Stimulated activated CD4-positive, alpha-beta T cell treated with anti-CD3 and anti-CD28 coated beads, TNF-alpha, amount 100 ng/mL, for 48 hours (primary cell): ENCODE data around the gene SPEG.
A peak's percentile ranks its signal among the peaks of the same experiment; 100 is the strongest.

Source experiments
- DNase-seq, 3 donors: peaks; one replicate each; pipeline ENCODE4 v3.0.0-alpha.2; 2020; ENCODE audit warnings: low read depth in 3 of 3

Gene SPEG

DNA sequence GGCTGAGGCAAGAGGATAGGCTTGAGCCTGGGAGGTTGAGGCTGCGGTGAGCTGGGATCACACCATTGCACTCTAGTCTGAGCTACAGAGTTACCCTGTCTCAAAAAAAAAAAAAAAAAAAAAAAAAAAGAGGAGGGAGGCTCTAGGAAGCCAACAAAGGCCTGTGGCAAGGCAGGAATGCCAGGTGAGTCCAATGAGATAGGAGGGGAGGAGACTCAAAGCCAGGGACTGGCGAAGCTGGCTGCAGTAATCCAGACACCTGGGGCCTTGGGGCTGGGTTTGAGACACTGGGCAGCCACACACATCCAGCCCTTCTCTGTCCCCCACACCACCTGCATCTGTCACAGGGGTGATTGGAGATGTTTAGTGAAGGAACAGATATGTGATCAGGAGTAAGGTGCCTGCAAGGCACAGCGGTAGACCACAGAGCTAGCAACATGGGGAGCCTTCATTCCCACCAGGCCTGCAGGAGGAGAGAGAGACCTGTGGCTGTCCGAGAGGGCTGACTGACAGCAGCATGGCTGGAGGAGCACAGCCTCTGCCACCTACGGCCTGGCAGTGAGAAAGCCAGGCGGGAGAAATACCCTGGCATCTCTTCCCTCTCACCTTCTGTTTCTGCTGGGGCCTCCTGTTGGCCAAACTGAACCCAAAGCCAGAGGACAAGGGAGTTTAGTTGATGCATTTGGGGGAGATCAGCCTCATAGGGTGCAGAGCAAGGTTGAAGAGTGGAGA is 99.5 kb downstream of the SPEG start:
- DNase-seq, result no peak

DNA sequence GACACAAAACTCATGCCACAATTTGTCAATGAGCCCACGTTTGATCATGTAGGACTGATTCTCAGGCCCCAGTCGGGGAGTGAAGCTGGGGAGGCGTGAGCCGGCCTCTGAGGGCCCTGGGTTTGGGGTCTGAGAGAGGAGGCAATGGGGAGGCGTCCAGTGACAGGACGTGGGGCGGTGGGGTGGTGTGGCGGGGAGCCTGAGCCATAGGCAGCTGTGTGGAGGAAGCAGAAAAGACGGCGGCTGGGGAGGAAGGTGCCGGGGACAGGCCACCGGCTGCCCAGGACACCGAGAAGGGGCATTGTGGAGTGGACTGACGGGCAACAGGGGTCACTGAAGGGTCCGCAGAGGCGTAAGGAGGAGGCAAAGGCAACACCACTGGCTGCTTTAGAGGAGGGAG is 101.8 kb downstream of the SPEG start:
- no peak for DNase-seq

DNA sequence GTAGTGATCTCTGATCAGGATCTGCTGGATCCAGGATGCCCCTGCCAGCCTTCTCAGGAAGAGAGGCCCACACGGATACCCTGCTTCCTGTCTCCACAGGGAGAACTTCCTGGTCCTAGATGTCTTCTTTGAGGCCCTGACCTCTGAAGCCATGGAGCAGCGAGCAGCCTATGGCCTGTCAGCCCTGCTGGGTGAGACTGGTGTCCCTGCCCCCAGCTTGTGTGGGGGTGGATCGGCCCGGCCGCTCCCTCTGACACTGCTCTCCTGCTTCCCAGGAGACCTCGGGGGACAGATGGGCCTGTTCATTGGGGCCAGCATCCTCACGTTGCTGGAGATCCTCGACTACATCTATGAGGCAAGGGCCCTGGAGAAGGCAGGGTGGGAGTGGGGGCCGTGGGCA is 102.3 kb downstream of the SPEG start:
- no peak for DNase-seq

DNA sequence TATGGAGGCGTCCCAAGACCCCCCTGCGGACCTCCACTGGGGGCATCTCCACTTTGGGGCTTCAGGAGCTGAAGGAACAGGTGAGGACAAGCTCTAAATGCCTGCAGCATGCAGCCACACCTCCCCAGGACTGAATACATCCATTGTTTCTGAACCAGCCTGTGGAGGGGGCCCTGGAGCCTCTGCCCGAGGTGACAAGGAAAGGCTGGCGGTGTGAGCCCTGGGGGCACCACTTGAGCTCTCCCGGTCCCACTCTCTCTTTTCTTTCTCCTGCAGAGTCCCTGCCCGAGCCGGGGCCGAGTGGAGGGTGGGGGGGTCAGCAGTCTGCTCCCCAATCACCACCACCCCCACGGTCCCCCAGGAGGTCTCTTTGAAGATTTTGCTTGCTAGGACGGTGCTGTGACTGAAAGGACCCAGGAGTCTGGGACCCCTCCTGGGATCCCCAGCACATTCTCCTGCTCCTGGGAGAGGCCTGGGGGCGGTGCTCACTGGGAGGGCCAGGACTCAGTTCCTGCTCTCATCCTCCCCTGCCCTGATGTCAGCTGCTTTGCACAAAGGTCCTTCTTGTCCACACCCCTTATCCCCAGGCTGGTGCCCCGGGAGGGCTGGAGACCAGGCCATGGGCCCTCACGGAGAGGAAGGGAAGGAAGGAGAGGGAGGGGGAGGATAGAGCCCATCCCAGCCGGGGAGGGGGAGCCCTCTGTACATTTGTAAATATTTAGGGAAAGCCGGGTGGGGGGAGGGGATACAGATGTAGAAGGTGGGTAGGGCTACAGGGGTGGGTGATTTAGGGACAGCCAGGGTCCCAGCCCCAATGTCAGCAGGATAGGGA is 103.2 kb downstream of the SPEG start:
- DNase-seq, result no peak

DNA sequence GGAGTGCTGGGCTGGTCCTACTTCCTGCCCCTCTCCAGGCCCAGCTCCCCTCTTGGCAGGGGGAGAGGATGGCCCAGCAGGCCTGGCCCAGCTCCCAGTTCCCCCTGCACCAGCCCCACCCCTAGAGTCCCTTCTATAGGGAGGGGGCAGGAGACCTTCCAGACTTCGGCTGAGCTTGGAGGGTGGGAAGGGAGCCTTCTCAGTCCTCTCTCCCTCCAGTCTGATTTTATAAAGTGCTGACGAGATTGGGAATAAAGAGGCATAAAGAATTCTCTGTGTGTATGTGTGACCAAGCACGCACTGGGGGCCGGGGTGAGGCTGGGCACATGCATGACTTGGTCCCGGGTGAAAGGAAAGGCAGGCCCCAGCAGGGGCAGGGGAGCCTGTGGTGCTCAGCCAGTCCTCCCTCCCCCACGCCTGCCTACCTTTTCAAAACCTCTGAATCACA is 103.9 kb downstream of the SPEG start:
- DNase-seq, result no peak

DNA sequence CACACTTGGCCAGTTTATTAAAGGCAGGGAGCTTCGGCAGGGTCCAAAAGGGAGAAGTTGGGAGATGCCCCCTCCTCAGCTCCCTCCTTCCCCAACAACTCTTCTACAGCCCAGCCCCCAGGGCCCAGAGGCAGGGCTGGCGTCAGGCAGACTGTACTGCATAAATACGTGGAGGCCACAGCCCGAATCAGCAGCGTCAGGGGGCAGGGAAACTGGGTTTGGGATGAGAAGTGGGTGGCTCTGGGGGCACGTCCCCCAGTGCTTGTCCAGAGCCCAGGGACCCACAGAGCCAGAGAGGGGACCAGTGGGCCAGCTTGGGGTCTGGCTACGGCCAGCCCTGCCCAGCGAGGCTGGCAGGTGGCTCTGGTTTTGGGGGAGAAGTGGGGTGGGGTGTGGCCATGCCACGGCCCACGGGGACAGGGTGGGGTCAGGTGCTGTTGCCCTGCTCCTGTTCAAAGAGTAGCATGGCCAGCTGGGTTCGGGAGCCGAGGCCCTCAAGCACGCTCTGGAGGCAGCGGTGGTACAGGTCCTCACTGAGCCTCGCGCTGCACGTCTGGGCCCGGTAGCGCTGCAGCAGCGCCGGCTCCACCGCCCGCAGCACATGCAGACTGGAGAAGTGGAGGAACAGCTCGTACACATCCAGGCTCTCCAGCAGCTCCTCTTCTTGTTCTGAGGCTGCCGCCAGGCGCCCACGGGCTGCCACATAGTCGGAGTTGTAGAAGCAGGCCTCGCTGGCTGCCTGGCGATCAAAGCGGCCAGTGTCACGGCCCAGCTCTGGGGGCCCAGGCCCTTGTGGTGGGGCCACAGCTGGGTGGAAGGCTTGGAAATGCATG is 104.5 kb downstream of the SPEG start:
- DNase-seq, result no peak

DNA sequence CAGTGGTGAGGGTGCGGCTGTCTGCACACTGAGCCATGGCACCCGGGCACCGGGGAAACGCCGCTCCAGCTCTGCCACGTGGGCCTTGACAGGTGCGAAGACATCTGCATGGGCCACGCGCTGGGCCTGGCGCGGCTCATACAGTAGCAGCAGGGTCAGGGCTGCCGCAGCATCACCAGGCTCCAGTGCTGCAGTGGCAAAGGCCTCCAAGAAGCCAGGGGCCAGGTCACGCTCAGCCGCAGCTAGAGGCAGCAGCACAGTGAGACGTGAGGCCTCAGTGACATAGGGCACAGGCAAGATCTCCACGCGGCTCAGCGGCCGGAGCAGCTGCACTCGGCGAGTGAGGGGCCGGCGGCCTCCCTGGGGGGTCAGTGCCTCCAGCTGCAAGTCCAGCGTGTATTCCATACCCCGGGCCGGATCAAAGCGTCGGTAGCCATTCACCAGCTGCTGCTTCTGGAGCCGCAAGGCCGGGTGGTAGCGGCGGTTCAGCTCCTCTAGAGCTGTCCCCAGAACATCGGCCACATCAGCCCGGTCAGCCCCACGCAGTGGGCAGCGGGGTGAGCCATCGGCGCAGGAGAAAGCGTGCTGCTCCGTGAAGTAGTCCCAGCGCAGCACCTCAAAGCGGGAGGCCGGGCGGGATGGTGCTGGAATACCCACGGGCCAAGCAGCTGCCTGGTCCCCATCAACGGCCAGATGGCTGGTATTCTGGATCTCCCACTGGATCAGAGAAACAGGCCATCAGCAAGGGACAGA is 105.5 kb downstream of the SPEG start:
- DNase-seq, result no peak

DNA sequence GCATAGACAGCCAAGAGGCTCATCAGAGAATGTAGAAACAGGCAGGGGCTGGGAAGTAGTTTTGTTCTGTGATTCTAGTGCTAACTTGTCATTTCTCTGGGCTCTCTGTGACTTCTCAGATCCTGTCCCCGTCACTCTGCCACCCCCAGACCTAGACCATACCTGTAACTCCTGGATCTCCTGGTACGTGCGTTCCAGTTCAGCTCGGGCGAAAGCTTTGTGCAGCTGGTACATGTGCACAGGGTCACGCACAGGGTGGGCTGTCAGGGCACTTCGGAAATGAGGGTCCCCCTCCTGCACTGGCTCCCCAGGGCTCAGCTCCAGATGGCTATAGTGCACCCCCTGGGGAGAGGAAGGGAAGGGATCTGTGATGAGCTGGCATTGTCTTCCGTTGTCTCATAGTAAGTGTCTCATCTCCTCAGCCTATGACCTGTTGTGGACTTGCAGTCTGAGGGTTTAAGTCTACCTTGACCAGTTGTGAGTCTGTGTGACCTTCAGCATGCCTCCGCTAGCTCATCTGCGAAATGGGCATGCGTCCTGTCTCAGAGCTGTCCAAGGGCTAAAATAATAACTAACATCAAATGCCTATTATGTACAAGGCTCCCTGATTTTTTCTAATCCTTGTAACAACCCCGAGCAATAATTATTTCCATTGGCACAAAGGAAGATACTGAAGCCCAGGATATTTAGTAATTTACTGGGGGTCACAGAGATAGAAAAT is 106.3 kb downstream of the SPEG start:
- no peak for DNase-seq

DNA sequence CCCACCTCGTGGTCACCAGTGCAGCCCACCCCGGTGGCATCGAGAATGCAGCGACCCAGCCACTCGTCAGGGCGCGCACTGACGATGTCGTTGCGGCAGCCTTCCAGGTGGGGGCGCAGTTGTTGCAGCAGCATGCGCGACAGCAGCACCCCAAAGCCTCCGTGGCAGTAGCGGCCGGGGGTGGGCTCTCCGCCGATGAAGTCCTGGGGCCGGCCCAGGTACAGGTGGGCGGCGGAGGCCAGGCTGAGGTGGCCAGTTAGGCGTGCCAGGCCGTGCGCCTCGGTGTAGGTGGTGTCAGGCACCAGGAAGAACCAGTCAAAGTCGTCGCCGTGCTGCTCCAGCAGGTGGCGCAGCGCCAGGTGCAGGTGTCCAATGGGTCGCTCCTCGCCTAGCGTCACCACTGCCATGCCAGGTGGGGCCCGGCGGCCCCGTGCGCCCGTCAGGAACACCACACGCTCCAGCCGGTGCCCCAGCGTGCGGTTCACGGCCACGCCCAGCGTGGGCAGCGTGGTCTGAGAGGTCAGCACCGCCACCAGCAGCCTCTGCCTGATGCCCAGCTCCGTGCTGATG is 107.1 kb downstream of the SPEG start:
- DNase-seq, result peak; percentile 72 to 84 (median 77)

DNA sequence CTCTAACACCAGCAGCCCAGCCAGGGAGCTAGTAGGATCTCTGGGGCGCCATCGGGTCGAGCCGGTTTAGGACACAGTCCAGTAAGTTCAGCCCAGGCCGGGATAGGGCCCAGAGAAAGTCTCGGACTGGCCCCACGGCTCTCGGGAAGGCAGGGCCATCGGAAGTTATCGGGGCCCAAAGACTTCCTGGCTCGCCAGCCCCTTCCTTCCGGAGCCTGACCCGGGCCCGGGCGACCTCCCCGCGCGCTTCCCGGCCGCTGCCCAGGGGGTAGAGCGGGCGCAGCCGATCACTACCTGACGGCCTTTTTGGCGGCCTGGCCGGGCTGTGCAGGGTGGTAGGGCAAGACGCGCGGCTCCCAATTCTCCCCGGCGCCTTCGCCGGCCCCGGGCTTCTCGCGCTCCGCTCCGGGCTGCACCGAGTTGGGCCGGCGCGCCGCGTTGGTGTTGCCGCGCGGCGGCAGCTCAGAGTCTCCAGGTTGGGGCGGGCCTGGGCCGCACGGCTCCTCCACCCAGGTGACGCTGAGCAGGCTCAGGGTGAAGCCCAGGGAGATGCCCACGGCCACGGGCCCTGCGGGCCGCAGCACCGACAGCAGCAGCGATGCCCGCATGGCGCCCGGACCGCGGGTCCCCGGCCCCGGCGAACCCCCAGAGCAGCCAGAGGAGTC is 108.4 kb downstream of the SPEG start:
- DNase-seq, result peak in 1 of 3 donors; percentile 23

DNA sequence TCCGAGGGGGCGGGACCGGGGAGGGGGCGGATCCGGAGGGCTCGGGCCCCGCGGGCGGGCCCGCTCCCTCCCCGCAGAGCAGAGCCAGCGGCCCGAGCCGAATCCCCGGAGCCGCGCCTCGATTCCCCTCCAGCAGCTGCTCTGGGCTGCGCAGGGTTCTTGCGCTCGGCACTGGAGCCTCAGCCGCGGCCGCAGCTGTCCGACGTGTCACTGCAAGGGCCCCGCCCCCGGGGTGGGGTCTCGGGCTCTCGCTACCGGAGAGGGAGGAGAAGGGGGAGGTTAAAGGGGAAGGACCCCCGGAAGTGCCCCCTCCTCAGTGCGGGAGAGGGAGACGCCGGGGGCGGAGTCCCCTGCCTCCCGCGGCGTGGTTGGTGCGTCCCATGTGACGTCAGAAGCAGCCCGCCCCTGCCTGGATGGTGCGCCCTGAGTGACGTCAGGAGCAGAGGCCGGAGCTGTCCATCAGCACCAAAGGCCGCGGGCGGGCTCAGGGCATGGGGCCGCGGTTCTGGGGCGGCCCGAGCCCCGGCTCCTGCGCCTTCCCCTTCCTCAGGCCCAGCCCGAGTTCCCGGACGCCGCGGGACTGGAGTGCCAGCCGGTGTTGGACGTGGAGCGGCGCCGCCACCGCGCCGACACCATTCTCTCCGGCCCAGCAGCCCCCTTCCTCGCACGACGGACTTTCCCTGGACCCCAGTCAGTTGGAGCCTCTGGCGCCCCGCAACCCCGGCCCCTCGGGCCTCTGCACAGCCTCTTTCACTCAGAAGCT is 109.1 kb downstream of the SPEG start, which contains the start of the genes CHPF and TMEM198:
Gene CHPF, minus strand, starts transcription at position 214 of the 763 bp plus-strand sequence. CDS start 271 bp downstream, outside the sequence.
Gene TMEM198, plus strand, starts transcription at position 433 of the 763 bp plus-strand sequence. CDS start 700 bp downstream, outside the sequence.
- peak; percentile 91 to 95 (median 92) for DNase-seq

DNA sequence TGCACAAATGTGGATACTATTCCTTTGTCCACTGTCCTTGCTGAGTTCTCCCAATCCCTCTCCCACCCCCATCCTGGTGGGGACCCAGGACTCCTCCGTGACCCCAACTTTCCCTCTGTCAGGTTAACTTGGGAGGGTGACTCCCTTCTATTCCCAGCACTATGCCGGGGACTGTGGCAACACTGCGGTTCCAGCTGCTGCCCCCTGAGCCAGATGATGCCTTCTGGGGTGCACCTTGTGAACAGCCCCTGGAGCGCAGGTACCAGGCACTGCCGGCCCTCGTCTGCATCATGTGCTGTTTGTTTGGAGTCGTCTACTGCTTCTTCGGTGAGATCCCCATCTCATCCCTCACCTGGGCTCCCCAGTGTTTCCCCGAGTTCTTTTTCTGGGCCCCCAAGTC is 109.9 kb downstream of the SPEG start:
- no peak for DNase-seq

DNA sequence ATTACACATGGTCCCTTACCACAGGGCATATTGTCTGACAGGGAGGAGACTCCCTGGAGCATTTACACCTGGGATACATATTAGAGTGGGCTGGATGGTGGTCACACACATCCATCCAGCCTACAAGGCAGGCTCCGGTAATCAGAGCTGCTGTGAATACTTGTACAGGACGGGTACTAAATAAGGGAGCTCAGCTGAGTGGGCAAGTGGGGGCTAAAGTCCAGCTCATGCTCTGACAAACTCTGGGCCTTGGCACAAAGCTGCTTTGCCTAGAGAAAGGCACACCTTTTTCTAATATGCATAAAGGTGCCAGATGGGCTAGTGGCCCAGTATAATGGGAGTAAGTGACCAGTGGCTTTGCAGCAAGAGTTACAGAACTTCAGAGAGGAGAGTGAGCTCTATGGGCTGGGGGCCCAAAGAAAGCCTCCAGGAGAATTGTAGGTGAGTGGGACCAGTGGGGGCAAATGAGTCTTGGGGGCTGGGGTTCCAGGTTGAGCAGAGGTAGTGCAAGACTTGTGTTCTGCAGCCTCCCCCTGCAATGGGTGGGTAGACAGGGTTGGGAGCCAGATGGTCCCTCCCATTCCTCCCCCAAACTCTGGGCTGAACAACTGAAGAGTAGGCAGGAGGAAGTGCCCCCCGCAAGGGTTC is 110.8 kb downstream of the SPEG start:
- DNase-seq, result no peak

DNA sequence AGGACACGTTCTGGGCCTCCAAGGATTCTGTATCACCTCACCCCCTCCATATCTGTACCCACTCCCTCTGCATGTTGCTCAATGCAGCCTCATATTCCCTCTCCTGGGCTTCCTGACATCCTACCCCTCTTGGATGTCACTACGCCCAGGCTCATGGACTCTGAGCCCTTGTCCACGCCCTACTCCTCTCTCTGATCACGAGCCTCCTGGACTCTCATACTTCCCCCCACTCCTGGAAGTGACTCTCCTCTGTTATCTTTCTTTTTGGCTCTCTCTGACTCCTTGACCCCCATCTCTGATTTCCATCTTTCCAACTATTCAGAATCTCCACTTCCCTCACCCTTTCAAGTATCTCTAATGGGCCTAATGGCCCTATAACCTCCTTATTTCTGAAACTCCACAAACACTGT is 111.3 kb downstream of the SPEG start:
- no peak for DNase-seq

DNA sequence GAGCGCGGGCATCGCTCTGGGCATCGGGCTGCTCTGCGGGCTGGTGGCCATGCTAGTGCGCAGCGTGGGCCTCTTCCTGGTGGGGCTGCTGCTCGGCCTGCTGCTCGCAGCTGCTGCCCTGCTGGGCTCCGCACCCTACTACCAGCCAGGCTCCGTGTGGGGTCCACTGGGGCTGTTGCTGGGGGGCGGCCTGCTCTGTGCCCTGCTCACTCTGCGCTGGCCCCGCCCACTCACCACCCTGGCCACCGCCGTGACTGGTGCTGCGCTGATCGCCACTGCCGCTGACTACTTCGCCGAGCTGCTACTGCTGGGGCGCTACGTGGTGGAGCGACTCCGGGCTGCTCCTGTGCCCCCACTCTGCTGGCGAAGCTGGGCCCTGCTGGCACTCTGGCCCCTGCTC is 113.0 kb downstream of the SPEG start:
- no peak for DNase-seq
